Mesothelial cell of epicardium (in vitro differentiated cells): ENCODE measurements around the gene GATC. TPM values are rescaled to one million over a fixed set of nuclear protein-coding genes. Genes with fewer than 3 reads are reported as not detected.

Source experiments
- DNase-seq, 2 experiments: peaks; one replicate each; pipeline ENCODE4 v3.0.0; 2021; ENCODE audit warnings: low spot score in 2 of 2; ENCODE audit not compliant: unreplicated experiment in 2 of 2
- H3K27ac Mint-ChIP-seq: 2 replicates; pipeline ENCODE4 v1.8.0; 2021; ENCODE audit warnings: mixed read lengths
- H3K27me3 Mint-ChIP-seq: 2 replicates; pipeline ENCODE4 v1.8.0; 2021; ENCODE audit warnings: low read depth, mixed read lengths
- H3K36me3 Mint-ChIP-seq: 2 replicates; pipeline ENCODE4 v1.8.0; 2021; ENCODE audit warnings: mixed read lengths
- H3K4me1 Mint-ChIP-seq: 2 replicates; pipeline ENCODE4 v1.8.0; 2021; ENCODE audit warnings: mixed read lengths
- H3K4me3 Mint-ChIP-seq: 2 replicates; pipeline ENCODE4 v1.8.0; 2021; ENCODE audit warnings: mild to moderate bottlenecking, moderate library complexity, mixed read lengths
- H3K9me3 Mint-ChIP-seq: 2 replicates; pipeline ENCODE4 v1.8.0; 2021; ENCODE audit warnings: mixed read lengths
- CTCF ChIP-seq: fragments of 200-600 bp; sonication (generic); IDR thresholded peaks from one replicate; pipeline ENCODE4 v1.5.0; 2021; ENCODE audit warnings: antibody characterized with exemption; ENCODE audit not compliant: unreplicated experiment
- total RNA-seq: library from RNA; stranded (reverse); gene quantifications from 3 replicates; pipeline ENCODE4 v1.2.1, GENCODE V29; 2021

Gene GATC
- total RNA-seq, 1 donor from 2014 or later: 30.8 TPM

GRCh38 chr12:120453060-120453750 is 7.0 kb downstream of the GATC start:
- Mint-ChIP-seq H3K36me3 (peaks cover 13% of the 10 kb centered on the region), H3K9me3 (no peaks in the 10 kb centered on the region), H3K27me3 (no peaks in the 10 kb centered on the region), H3K4me1 (no peaks in the 10 kb centered on the region), H3K4me3 (no peak overlapping the region), H3K27ac (no peak overlapping the region)
- DNase-seq: no peak
- TF ChIP-seq CTCF: no peak

GRCh38 chr12:120453977-120454376 is 7.7 kb downstream of the GATC start:
- no peak overlapping the region for H3K4me3 Mint-ChIP-seq
- H3K27ac Mint-ChIP-seq: no peak overlapping the region
- peaks cover 16% of the 10 kb centered on the region for H3K36me3 Mint-ChIP-seq

GRCh38 chr12:120455302-120455701 is 9.1 kb downstream of the GATC start:
- no peak overlapping the region for H3K4me3 Mint-ChIP-seq
- no peak for TF ChIP-seq CTCF
- H3K27ac Mint-ChIP-seq: no peak overlapping the region
- no peaks in the 10 kb centered on the region for H3K9me3 Mint-ChIP-seq
- H3K27me3 Mint-ChIP-seq: no peaks in the 10 kb centered on the region
- DNase-seq: no peak
- H3K4me1 Mint-ChIP-seq: no peaks in the 10 kb centered on the region
- peaks cover 25% of the 10 kb centered on the region for H3K36me3 Mint-ChIP-seq

More at GRCh38 chr12:120453977-120454376, 7.7 kb downstream of the GATC start:
- no peak for TF ChIP-seq CTCF
- H3K9me3 Mint-ChIP-seq: no peaks in the 10 kb centered on the region
- no peak for DNase-seq
- H3K4me1 Mint-ChIP-seq: no peaks in the 10 kb centered on the region
- H3K27me3 Mint-ChIP-seq: no peaks in the 10 kb centered on the region

GRCh38 chr12:120457133-120457532 is 10.9 kb downstream of the GATC start:
- peak overlapping the region; percentile 4 for H3K27ac Mint-ChIP-seq
- DNase-seq: no peak
- H3K27me3 Mint-ChIP-seq: no peaks in the 10 kb centered on the region
- peaks cover 32% of the 10 kb centered on the region for H3K36me3 Mint-ChIP-seq
- no peak for TF ChIP-seq CTCF
- H3K4me3 Mint-ChIP-seq: no peak overlapping the region
- H3K4me1 Mint-ChIP-seq: no peaks in the 10 kb centered on the region
- H3K9me3 Mint-ChIP-seq: no peaks in the 10 kb centered on the region

GRCh38 chr12:120460157-120460556 is 13.9 kb downstream of the GATC start:
- Mint-ChIP-seq H3K27ac (no peak overlapping the region), H3K9me3 (no peaks in the 10 kb centered on the region), H3K4me3 (no peak overlapping the region), H3K4me1 (no peaks in the 10 kb centered on the region), H3K27me3 (no peaks in the 10 kb centered on the region), H3K36me3 (peaks cover 50% of the 10 kb centered on the region)
- DNase-seq: no peak
- TF ChIP-seq CTCF: no peak
